ENCODE results near the gene HM13.
"Not testable (repeated sequence)": the region's sequence is repeated elsewhere in the genome, so short reads cannot be mapped to it uniquely, and the experiment has no call there.

Gene HM13

DNA sequence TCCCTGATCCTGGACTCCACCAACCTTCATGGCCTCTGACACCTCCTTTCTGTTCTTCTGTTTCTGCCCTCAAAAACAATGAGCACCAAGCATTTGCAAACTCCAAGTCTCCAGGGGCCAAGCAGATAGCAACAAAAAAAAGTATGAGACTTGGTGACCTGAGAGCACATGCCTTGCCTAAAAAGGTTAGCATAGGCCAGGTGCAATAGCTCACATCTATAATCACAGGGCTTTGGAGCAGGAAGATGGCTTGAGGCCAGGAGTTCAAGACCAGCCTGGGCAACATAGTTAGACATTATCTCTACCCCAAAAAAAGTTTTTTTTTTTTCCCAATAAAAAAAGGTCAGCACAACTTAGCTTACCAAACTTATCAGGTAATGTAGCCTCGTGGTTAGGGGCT is 13.7 kb upstream of the HM13 start:
- DNase-seq (ENCODE audit: low read depth): no peak

DNA sequence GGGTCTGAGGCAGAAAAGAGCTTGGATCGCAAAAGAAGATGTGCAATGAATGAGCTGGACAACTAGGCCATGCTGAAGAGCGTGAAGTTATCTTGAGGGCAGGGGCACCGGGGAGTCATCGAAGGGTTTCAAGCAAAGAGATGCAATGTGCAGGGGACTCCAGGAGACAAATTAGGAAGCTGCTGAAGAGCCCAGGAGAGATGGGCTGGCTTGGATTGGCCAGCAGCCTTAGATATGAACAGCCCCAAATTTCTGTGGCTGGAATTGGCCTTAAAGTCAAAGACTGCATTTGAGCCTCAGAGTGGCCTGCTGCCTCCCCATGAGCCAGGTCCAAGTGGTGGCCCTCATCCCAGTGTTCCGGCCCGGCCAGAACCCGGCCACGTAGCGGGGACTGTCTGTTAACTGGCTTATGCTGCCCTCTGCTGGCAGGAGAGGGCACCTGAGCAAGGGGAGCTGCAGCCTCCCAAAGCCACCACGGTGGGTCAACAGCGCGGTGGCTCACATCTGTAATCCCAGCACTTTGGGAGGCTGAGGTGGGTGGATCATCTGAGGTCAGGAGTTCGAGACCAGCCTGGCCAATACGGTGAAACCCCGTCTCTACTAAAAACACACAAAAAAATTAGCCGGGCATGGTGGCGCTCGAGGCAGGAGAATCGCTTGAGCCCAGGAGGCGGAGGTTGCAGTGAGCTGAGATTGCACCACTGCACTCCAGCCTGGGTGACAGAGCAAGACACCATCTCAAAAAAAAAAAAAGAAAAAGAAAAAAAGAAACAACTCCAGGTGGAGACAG is 11.2 kb upstream of the HM13 start:
- DNase-seq (ENCODE audit: low read depth): peak; percentile 55

DNA sequence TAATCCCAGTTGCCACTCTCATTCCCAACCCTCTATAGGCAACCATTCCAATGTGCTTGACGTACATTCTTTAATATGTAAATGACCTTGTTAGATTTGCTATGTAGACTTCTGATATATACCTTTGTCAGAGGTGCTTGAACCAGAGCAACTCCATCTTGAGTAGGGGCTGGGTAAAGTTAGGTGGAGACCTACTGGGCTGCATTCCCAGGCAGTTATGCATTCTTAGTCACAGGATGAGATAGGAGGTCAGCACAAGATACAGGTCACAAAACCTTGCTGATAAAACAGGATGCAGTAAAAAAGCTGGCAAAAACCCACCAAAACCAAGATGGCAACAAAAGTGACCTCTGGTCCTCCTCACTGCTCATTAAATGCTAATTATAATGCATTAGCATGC is 8.3 kb upstream of the HM13 start:
- no peak for DNase-seq (ENCODE audit: low read depth)

GRCh38 chr20:31508517-31509244 is 5.6 kb upstream of the HM13 start:
- DNase-seq (ENCODE audit: low read depth): no peak

- DNase-seq (ENCODE audit: low read depth): no peak
Measured at GRCh38 chr20:31515072-31515774, 981 bp downstream of the HM13 start.

GRCh38 chr20:31515775-31516107 is 1.5 kb downstream of the HM13 start:
- DNase-seq (ENCODE audit: low read depth): no peak

DNA sequence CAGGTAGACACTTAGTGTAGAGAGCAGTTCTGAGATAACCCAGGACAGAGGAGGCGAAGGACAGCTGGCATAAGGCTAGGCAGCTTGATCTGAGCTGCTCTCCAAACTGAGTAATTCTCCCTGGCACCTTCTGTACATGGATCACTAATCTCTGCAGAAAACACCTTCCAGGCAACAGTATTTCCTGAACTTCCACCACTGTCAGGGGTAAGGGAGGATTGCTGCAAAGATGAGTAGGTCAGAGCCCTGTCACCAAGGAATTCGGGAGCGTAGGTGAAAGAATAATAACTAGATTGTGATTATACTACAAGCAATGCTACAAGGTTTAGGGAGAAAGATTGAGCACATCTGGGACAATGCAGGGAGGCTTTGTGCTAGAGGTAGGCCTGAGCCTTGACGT is 1.9 kb downstream of the HM13 start:
- DNase-seq (ENCODE audit: low read depth): no peak

- no peak for DNase-seq (ENCODE audit: low read depth)
Measured at GRCh38 chr20:31516651-31517050, 2.4 kb downstream of the HM13 start.

DNA sequence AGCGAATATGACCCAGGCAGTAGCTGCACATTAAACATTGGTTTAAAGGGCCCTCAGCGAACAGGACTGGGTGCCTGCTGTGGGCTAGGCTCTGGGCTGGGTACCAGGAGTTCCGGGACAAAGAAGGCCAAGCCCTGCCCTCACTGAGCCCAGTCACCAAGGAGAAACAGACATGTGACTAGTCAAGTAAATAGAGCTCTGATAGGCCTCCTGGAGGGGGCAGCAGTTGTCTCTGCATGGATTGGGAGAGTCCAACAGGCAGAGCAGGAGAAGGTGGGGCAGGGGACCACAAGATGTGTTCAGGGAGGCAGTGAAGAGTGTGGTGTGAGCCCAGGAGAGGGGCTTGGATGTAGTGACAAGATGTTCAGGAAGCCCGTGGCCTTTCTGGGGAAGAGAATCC is 3.1 kb downstream of the HM13 start:
- peak; percentile 69 for DNase-seq (ENCODE audit: low read depth)

- not testable (repeated sequence) for DNase-seq (ENCODE audit: low read depth)
Measured at GRCh38 chr20:31521267-31521666, 7.0 kb downstream of the HM13 start.

- no peak for DNase-seq (ENCODE audit: low read depth)
Measured at GRCh38 chr20:31522731-31523130, 8.5 kb downstream of the HM13 start.

GRCh38 chr20:31523361-31524283 is 9.4 kb downstream of the HM13 start:
- DNase-seq (ENCODE audit: low read depth): no peak

DNA sequence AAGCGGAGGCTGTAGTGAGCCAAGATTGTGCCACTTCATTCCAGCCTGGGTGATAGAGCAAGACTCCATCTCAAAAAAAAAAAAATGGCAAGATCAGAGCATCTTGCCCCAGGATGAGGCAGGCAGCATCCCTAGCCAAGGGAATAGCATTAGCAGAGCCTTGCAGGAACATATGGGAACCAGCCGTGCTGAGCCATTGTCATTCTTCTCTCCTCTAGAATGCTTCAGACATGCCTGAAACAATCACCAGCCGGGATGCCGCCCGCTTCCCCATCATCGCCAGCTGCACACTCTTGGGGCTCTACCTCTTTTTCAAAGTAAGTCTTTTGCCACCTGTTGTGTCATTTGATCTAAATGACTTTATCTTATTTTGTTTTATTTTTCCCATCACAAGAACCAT is 13.0 kb downstream of the HM13 start:
- DNase-seq (ENCODE audit: low read depth): no peak

DNA sequence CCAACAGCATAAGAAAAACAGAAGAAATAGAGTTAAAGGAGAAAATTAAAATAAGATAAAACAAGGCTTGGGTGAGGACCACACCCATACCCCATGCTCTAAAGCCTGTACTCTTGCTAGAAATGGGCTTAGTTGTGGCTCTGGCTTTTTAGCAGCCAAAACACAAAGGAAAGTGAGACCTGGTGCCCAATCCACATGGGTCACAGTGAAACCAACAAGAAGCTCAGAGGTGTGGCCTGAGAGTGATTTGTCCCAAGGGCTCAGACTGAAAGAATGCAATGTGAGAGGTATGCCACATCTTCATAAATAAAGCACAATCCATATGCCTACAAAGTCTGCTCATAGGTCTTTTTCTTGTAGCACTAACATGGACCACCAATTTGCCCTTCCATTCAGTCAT is 21.1 kb downstream of the HM13 start:
- DNase-seq (ENCODE audit: low read depth): no peak

- DNase-seq (ENCODE audit: low read depth): no peak
Measured at GRCh38 chr20:31536575-31536974, 22.3 kb downstream of the HM13 start.

GRCh38 chr20:31537116-31537871 is 23.1 kb downstream of the HM13 start:
- no peak for DNase-seq (ENCODE audit: low read depth)

- no peak for DNase-seq (ENCODE audit: low read depth)
Measured at GRCh38 chr20:31537890-31538289, 23.6 kb downstream of the HM13 start.

GRCh38 chr20:31538326-31538725 is 24.1 kb downstream of the HM13 start:
- no peak for DNase-seq (ENCODE audit: low read depth)

- not testable (repeated sequence) for DNase-seq (ENCODE audit: low read depth)
Measured at GRCh38 chr20:31539636-31540035, 25.4 kb downstream of the HM13 start.

- DNase-seq (ENCODE audit: low read depth): no peak
Measured at GRCh38 chr20:31540406-31540805, 26.2 kb downstream of the HM13 start.

DNA sequence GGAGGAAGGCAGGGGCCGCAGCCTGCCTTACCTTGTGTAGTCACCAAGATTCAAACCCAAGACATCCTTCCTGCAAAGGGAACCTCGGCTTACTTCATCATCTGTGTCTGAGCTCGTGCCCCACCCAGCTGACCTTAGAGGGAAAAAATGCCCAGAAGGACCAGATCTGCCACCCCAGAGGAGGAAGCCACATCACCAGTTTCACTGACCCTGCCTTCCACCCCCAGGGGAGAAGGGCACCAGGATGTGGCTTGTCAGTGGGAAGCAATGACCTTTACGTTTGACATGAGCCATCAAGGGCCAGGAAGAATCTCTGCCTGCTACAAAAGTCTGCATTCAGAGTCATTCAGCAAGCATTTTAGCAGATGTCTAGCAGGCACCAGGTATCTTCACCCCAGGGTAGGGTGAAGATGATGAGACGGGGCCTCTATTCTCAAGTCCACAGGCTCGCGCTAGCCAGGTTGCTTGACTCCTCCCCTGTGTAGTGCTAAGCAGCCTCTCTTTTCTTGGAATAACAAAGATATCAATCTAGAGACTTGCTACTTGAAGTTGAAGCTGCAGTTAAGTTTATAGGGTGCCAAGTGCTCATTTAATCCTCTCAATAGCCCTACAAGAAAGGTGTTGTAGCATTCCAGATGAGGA is 28.1 kb downstream of the HM13 start:
- DNase-seq (ENCODE audit: low read depth): no peak
